Thymus (tissue), 11 donors: ENCODE data around the gene MICU2. TPM values are rescaled to one million over a fixed set of nuclear protein-coding genes. Genes with fewer than 3 reads are reported as not detected.
"Not testable (repeated sequence)": the region's sequence is repeated elsewhere in the genome, so short reads cannot be mapped to it uniquely, and the experiment has no call there.

ENCODE experiments used
- DNase-seq, 9 donors: peaks; one replicate each; pipeline ENCODE4 v3.0.0-alpha.2; 2013; ENCODE audit warnings: low spot score in 9 of 9, low read depth in 6 of 9, missing footprints in 1 of 9
- H3K27ac ChIP-seq, 2 donors: one replicate each; pipeline ENCODE4 v1.5.1; 2013; ENCODE audit warnings: control low read depth in 1 of 2, low read depth in 1 of 2, low read length in 1 of 2, mild to moderate bottlenecking in 1 of 2, moderate library complexity in 1 of 2
- H3K27me3 ChIP-seq, 2 donors: one replicate each; pipeline ENCODE4 v1.5.1; 2013; ENCODE audit warnings: low read length in 1 of 2; ENCODE audit not compliant: control insufficient read depth in 2 of 2, insufficient read depth in 1 of 2
- H3K36me3 ChIP-seq, 2 donors: one replicate each; pipeline ENCODE4 v1.5.1; 2013; ENCODE audit warnings: low read length in 1 of 2, mild to moderate bottlenecking in 1 of 2, moderate library complexity in 1 of 2; ENCODE audit not compliant: control insufficient read depth in 2 of 2, insufficient read depth in 2 of 2
- H3K4me1 ChIP-seq, 2 donors: one replicate each; pipeline ENCODE4 v1.5.1; 2013; ENCODE audit warnings: low read length in 2 of 2; ENCODE audit not compliant: control insufficient read depth in 2 of 2, insufficient read depth in 2 of 2
- H3K4me3 ChIP-seq, 2 donors: one replicate each; pipeline ENCODE4 v1.5.1; 2013; ENCODE audit warnings: low read length in 2 of 2, control low read depth in 1 of 2, mild to moderate bottlenecking in 1 of 2
- H3K9me3 ChIP-seq, 2 donors: one replicate each; pipeline ENCODE4 v1.5.1; 2013; ENCODE audit warnings: low read length in 1 of 2, mild to moderate bottlenecking in 1 of 2; ENCODE audit not compliant: control insufficient read depth in 2 of 2, insufficient read depth in 1 of 2
- WGBS: extraction: QIAGEN DNeasy Blood & Tissue Kit; methylation state at CpG from one replicate; pipeline ENCODE4 v1.1.7; 2013; 5-methylcytosine and 5-hydroxymethylcytosine counted together
- polyA plus RNA-seq: library from polyadenylated mRNA; stranded (reverse); fragments of 200-250 nt; gene quantifications from one replicate; pipeline ENCODE4 v1.2.3, GENCODE V29; 2013
- total RNA-seq: library from RNA; stranded (reverse); fragments of 120-200 nt; gene quantifications from one replicate; pipeline ENCODE4 v1.2.4, GENCODE V29; 2013
- donor health status: healthy.

The MICU2 gene
- total and polyA plus RNA-seq, 2 donors: 47.5 to 80.0 TPM

GRCh38 chr13:21608961-21609360, 5.0 kb upstream of the MICU2 start:
- H3K4me1 ChIP-seq: no peaks in the 10 kb centered on the region
- H3K36me3 ChIP-seq: no peaks in the 10 kb centered on the region
- no peak for DNase-seq
- H3K9me3 ChIP-seq: peaks cover 0 to 2% of the 10 kb centered on the region in 2 donors
- peaks cover 4 to 5% of the 10 kb centered on the region in 2 donors for H3K27me3 ChIP-seq
- no peak overlapping the region for H3K27ac ChIP-seq
- WGBS: 97% methylated on average over 4 of the region's 4 CpGs
- H3K4me3 ChIP-seq: no peak overlapping the region

GRCh38 chr13:21606796-21607195, 2.8 kb upstream of the MICU2 start:
- no peaks in the 10 kb centered on the region for H3K36me3 ChIP-seq
- H3K9me3 ChIP-seq: peaks cover 0 to 2% of the 10 kb centered on the region in 2 donors
- H3K27me3 ChIP-seq: peaks cover 4 to 5% of the 10 kb centered on the region in 2 donors
- 82% methylated on average over 6 of the region's 6 CpGs for WGBS
- peaks cover 0 to 4% of the 10 kb centered on the region in 2 donors for H3K4me1 ChIP-seq
- H3K27ac ChIP-seq: no peak overlapping the region
- no peak for DNase-seq
- H3K4me3 ChIP-seq: no peak overlapping the region

GRCh38 chr13:21606251-21606650, 2.3 kb upstream of the MICU2 start:
- DNase-seq: no peak
- 94% methylated on average over 2 of the region's 2 CpGs for WGBS
- Histone ChIP-seq H3K4me1 (peaks cover 0 to 4% of the 10 kb centered on the region in 2 donors), H3K9me3 (peaks cover 0 to 2% of the 10 kb centered on the region in 2 donors), H3K4me3 (no peak overlapping the region), H3K27me3 (peaks cover 4 to 5% of the 10 kb centered on the region in 2 donors), H3K36me3 (peaks cover 2 to 3% of the 10 kb centered on the region in 2 donors), H3K27ac (no peak overlapping the region)

- peaks cover 3 to 5% of the 10 kb centered on the region in 2 donors for H3K36me3 ChIP-seq
- H3K4me1 ChIP-seq: peaks cover 2 to 3% of the 10 kb centered on the region in 2 donors
- no peaks in the 10 kb centered on the region for H3K27me3 ChIP-seq
- no peak overlapping the region for H3K4me3 ChIP-seq
- no peak for DNase-seq
- H3K9me3 ChIP-seq: no peaks in the 10 kb centered on the region
- H3K27ac ChIP-seq: no peak overlapping the region
Measured at GRCh38 chr13:21596722-21597121, 7.2 kb downstream of the MICU2 start.

- H3K9me3 ChIP-seq: no peaks in the 10 kb centered on the region
- DNase-seq: no peak
- H3K4me1 ChIP-seq: peaks cover 0 to 3% of the 10 kb centered on the region in 2 donors
- H3K36me3 ChIP-seq: no peaks in the 10 kb centered on the region
- H3K4me3 ChIP-seq: no peak overlapping the region
- no peak overlapping the region for H3K27ac ChIP-seq
- H3K27me3 ChIP-seq: no peaks in the 10 kb centered on the region
Measured at GRCh38 chr13:21595546-21595822, 8.5 kb downstream of the MICU2 start.

GRCh38 chr13:21594715-21595545, 9.0 kb downstream of the MICU2 start:
- 82% methylated on average over 3 of the region's 3 CpGs for WGBS
- H3K4me1 ChIP-seq: peaks cover 0 to 3% of the 10 kb centered on the region in 2 donors
- H3K4me3 ChIP-seq: no peak overlapping the region
- H3K36me3 ChIP-seq: no peaks in the 10 kb centered on the region
- no peak for DNase-seq
- no peak overlapping the region for H3K27ac ChIP-seq
- no peaks in the 10 kb centered on the region for H3K9me3 ChIP-seq
- no peaks in the 10 kb centered on the region for H3K27me3 ChIP-seq

DNA sequence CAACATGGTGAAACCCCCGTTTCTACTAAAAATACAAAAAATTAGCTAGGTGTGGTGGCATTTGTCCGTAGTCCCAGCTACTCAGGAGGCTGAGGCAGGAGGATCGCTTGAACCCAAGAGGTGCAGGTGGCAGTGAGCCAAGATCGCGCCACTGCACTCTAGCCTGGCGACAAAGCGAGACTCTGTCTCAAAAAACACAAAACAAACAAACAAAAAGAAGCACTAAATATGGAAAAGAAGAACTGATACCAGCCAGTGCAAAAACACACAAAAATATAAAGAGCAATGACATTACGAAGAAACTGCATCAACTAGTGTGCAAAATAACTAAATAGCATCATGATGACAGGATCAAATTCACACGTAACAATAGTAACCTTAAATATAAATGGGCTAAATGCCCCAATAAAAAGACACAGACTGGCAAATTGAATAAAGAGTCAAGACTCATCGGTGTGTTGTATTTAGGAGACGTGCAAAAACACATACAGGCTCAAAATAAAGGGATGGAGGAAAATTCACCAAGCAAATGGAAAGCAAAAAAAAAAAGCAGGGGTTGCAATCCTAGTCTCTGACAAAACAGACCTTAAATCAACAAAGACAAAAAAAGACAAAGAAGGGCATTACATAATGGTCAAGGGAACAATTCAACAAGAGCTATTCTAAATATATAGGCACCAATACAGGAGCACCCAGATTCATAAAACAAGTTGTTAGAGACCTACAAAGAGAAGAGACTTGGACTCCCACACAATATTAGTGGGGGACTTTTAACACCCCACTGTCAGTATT, 13.1 kb downstream of the MICU2 start:
- not testable (repeated sequence) for H3K27ac ChIP-seq, H3K9me3 ChIP-seq, H3K4me3 ChIP-seq, H3K4me1 ChIP-seq, H3K36me3 ChIP-seq, DNase-seq, H3K27me3 ChIP-seq
- 97% methylated on average over 11 of the region's 11 CpGs for WGBS

- no peak overlapping the region for H3K4me3 ChIP-seq
- H3K27me3 ChIP-seq: no peaks in the 10 kb centered on the region
- 97% methylated on average over 5 of the region's 5 CpGs for WGBS
- H3K27ac ChIP-seq: no peak overlapping the region
- H3K4me1 ChIP-seq: peaks cover 0 to under 1% of the 10 kb centered on the region in 2 donors
- DNase-seq: no peak
- no peaks in the 10 kb centered on the region for H3K9me3 ChIP-seq
- no peaks in the 10 kb centered on the region for H3K36me3 ChIP-seq
Measured at GRCh38 chr13:21590231-21590630, 13.7 kb downstream of the MICU2 start.

GRCh38 chr13:21589510-21589909, 14.5 kb downstream of the MICU2 start:
- not testable (repeated sequence) for H3K36me3 ChIP-seq, H3K27me3 ChIP-seq, H3K9me3 ChIP-seq, DNase-seq, H3K4me3 ChIP-seq, H3K4me1 ChIP-seq, H3K27ac ChIP-seq
- WGBS: 99% methylated on average over 6 of the region's 6 CpGs
